DMS114 treated with DMSO at 0.1 percent for 48 hours (cell line): ENCODE data around the gene WDR73.
"Not testable (repeated sequence)": the region's sequence is repeated elsewhere in the genome, so short reads cannot be mapped to it uniquely, and the experiment has no call there.

Source experiments
- DNase-seq: peaks from one replicate; lab custom pipeline; 2025; ENCODE audit not compliant: unreplicated experiment; lab: John Stamatoyannopoulos, UW

The WDR73 gene

DNA sequence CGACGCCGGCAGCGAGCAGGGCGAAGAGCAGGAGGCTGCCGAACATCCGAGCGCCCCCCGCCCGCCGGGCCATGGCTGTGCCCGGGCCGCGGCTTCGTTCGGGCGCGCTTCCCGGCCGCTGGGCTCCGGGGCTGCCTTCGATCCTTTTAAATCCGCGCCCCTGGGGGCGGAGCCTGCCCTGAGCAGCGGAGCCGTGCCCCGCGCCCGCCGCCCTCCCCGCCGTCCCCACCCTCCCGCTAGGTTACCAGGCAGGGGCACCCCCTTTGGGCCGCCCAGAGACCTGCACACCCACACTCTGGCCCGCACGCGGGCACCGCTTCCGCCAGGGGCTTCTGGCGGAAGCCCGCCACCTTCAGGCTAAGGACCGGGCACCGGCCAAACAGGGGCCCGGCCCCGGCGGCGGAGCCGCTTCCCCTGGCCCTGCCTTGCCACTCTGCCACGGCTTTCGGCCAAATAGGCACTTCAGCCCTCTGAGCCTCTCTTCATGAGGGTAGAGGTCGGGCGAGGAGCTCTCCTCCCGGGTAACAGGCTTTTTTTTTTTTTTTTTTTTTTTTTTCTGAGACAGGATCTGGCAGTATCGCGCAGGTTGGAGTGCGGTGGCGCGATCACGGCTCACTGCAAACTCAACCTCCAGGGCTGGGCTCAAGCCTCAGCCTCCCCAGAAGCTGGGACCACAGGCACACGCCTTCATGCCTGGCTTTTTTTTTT lies 4.2 kb upstream of the WDR73 start, which contains the start of gene NMB:
NMB (minus strand) TSS at position 120 of the 708 bp plus-strand sequence; CDS start at position 73, 47 bp downstream.
- DNase-seq: peak; percentile 49

GRCh38 chr15:84657748-84658079 lies 3.6 kb upstream of the WDR73 start:
- no peak for DNase-seq

GRCh38 chr15:84656972-84657371 lies 2.9 kb upstream of the WDR73 start:
- DNase-seq: no peak

DNA sequence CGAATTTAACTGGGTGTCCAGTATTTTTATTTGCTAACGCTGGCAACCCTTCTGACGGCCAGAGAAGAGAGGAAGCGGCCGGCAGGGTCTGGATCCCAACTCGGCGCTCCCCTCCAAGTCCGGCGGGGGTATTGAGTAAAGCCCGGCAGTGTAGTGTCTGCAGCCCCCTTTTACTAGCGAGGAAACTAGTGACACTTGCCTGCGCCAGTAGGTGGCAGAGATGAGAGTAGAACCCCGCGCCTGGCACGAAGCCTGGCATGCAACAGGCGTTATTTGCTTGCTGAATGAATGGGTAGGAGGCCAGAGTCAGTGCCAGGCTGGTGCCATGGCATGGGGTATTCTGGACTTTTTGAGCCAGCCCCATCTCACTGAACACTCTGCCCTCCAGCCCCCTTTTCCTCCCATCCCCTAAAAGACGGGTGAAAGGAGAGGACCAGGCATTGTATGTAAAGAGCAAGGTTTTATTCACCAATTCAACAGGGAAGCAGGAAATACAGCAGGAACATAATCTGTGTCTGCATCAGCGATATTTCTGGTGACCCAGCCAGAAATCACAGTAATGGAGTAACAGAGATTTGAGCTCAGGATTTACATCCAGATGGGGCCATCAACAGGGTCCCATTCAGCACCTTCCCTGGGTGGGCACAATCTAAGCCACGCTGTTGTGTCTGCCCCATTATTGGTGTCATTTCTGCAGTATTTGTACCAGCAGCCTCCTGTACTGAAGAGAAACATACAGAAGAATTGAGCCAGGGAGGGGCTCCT lies 788 bp upstream of the WDR73 start:
- DNase-seq: peak; percentile 80

DNA sequence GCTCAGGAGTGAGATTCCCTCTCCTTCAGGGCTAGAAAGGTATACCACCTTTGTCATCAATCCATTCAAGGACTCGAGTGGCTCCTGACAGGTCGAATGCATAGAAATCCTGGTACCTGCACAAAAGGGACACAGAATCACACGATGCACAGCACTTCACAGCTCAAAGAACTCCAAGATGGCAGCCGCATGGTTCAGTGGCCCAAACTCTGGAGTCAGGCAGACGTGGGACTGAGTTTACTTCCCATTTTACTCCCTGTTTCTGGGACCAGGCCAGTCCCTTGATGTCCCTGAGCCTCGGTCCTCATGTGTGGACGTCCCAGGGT lies 536 bp downstream of the WDR73 start:
- DNase-seq: no peak

GRCh38 chr15:84649706-84650105 lies 4.4 kb downstream of the WDR73 start:
- no peak for DNase-seq

- no peak for DNase-seq
Measured at GRCh38 chr15:84648539-84648938, 5.5 kb downstream of the WDR73 start.

GRCh38 chr15:84647726-84648125 lies 6.4 kb downstream of the WDR73 start:
- no peak for DNase-seq

DNA sequence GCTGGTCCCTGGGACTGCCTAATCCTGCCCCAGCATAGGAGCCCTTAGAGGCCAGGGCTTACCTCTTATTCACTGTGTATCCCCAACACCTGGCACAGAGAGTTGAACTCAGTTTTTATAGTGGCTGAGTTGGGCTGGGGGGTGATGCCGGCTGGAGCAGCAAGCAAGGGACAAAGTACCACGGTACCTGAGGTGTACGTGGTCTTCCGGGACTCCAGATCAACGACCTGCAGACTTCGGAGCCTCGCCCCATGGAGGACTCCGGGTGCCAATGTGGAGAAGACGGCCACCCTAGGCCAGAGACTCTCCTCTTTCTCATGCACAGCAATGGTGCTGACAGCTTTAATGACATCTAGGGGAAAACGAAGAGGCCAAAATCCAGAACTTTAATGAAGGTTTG lies 8.1 kb downstream of the WDR73 start:
- no peak for DNase-seq

GRCh38 chr15:84645496-84645895 lies 8.6 kb downstream of the WDR73 start:
- no peak for DNase-seq

DNA sequence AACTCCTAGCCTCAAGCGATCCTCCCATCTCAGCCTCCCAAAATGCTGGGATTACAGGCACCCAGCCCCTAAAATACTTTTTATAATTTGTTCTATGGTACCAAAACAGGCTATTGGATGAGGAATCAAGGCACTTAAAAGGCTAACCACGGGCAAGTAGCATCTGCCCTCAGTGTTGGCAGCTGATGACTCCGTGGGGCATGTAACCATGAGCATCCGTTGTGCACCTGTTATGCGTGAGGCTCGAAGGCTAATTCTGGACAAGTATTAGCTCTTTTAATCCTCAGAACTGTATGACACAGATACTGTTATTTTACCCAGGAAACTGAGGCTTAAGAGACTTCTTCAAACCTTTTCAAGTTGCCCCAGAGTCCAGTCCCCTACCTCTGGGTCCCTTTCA lies 10.2 kb downstream of the WDR73 start:
- DNase-seq: no peak

DNA sequence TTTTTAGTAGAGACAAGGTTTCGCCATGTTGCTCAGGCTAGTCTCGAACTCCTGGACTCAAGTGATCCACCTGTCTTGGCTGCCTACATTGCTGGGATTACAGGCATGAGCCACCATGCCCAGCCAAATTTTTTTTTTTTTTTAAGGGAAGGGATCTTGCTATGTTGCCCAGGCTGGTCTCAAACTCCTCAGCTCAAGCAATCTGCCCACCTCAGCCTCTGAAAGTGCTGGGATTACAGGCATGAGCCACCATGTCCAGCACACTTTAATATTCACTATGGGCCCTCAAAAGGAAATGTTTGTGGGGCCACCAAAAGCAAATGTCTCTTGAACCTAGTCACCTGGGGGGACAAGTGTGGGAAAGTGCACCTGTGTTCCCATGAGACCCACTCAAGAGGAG lies 11.4 kb downstream of the WDR73 start:
- DNase-seq: not testable (repeated sequence)

- not testable (repeated sequence) for DNase-seq
Measured at GRCh38 chr15:84641871-84642270, 12.2 kb downstream of the WDR73 start.

- DNase-seq: no peak
Measured at GRCh38 chr15:84638103-84638502, 16.0 kb downstream of the WDR73 start.

DNA sequence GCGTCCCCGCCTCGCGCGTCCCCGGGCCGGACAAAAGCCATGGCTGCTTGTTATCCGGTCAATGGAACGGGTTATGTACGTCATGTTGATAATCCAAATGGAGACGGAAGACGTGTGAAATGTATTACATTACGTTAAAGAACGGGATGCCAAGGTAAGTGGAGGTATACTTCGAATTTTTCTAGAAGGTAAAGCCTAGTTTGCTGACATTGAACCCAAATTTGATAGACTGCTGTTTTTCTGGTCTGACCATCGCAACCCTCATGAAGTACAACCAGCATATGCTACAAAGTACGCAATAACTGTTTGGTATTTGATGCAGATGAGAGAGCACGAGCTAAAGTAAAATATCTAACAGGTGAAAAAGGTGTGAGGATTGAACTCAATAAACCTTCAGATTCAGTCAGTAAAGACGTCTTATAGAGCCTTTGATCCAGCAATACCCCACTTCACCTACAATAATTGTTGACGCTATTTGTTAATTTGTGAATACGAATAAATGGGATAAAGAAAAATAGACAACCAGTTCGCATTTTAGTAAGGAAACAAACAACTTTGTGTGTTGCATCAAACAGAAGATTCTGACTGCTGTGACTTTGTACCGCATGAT lies 19.8 kb downstream of the WDR73 start:
- no peak for DNase-seq

DNA sequence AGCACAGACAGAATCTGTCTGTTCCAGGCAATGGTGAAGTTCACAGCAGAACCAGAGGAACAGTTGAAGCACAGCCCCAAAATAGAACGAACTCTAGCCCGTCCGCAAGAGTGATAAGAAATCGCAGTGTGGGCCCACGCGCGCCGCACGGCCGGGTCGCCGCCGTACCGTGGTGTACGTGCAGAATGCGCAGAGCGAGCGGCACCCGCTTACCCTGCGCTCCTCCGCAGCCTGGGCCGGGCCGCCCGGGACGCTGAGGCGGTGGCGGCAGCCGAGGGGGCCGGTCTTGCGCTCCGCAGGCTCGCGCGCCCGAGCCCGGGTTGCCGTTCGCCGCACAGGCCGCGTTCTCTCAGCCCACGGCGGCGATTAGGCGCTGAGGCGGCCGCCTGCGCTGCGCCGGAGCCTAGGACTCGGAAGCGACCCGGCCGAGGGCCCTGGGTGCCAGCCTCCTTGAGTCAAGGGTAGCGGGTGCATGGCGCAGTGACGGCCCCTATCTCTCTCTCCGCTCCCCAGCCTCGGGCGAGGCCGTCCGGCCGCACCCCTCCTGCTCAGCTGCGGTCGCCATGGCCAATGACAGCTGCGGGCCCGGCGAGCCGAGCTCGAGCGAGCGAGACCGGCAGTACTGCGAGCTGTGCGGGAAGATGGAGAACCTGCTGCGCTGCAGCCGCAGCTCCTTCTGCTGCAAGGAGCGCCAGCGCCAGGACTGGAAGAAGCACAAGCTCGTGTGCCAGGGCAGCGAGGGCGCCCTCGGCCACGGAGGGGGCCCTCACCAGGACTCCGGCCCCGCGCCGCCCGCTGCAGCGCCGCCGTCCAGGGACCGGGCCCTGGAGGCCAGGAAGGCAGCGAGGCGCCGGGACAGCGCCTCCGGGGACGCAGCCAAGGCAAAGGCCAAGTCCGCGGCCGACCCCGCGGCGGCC lies 20.5 kb downstream of the WDR73 start:
- DNase-seq: no peak

DNA sequence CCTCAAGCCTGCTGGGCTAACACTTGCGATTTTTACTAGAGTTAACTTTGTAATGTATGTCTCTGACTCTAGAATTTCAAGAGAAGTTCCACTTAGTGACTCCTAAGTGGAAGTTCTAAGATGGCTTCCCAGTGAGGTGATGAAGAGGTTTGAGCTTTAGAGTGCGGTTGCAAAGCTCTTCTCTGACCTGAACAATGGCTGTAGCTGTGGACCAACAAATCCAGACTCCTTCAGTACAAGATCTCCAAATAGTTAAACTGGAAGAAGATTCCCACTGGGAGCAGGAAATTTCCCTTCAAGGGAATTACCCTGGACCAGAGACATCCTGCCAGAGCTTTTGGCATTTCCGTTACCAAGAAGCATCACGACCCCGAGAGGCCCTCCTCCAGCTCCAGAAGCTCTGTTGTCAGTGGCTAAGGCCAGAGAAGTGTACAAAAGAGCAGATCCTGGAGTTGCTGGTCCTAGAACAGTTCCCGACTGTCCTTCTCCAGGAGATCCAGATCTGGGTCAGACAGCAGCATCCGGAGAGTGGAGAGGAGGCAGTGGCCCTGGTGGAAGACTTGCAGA lies 22.3 kb downstream of the WDR73 start:
- peak; percentile 54 for DNase-seq

DNA sequence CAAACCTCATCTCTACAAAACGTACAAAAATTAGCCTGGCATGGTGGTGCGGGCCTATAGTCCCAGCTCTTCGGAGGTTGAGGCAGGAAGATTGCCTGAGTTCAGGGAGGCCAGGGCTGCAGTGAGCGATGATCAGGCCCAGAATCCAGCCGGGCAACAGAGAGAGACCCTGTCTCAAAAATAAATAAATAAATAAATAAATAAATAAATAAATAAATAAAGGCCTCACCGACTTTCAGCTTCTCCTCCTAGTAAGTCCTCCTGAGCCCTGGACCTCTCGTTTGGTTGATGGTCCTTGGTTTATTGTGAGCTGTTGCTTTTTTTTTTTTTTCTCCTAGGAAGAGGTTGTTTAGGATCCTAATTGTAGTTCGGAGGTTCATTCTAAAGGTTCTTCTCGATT lies 25.1 kb downstream of the WDR73 start:
- no peak for DNase-seq

DNA sequence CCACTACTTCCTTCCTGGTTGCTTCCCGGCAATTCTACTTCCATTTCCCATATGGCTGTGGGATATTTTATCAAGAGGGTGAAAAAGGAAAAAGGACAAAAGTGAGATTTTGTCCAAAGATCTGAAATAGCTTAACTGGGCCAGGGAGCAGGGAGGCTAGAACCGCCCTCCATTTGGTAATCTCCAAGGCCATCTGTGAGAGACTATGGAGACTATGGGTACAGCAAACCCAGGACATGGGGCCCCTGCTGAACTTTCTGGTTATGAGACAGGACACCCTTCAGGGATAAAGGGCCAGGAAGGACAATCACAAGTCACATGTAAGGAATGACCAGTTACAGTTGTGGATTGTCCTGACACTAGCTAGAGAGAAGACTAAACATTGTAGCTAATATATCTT lies 29.0 kb downstream of the WDR73 start:
- DNase-seq: no peak

- no peak for DNase-seq
Measured at GRCh38 chr15:84624359-84624758, 29.7 kb downstream of the WDR73 start.
